GM12865 (cell line): ENCODE results near the gene MAPK8.
A peak's percentile ranks its signal among the peaks of the same experiment; 100 is the strongest.

ENCODE experiments used
- DNase-seq: peaks from one replicate; pipeline ENCODE4 v3.0.0; 2010; ENCODE audit warnings: low read depth
- H3K4me3 ChIP-seq: 2 replicates; pipeline ENCODE4 v1.5.1; 2011; ENCODE audit warnings: mild to moderate bottlenecking, low read depth, low read length, control low read depth
- CTCF ChIP-seq: IDR thresholded peaks from 2 replicates; pipeline ENCODE4 v1.5.1; 2011; ENCODE audit warnings: low read length, control low read depth, low read depth, inconsistent platforms; ENCODE audit not compliant: insufficient read depth; ENCODE audit errors: missing control alignments

MAPK8 gene

GRCh38 chr10:48332166-48332870, 25.8 kb downstream of the MAPK8 start:
- DNase-seq: no peak
- no peak for TF ChIP-seq CTCF
- no peak overlapping the region for H3K4me3 ChIP-seq

GRCh38 chr10:48332871-48333216, 26.4 kb downstream of the MAPK8 start:
- no peak for TF ChIP-seq CTCF
- DNase-seq: no peak
- H3K4me3 ChIP-seq: no peak overlapping the region

- DNase-seq: no peak
- TF ChIP-seq CTCF: no peak
- no peak overlapping the region for H3K4me3 ChIP-seq
Observed at GRCh38 chr10:48333856-48334255, 27.4 kb downstream of the MAPK8 start.

GRCh38 chr10:48335788-48336187, 29.3 kb downstream of the MAPK8 start:
- DNase-seq: no peak
- H3K4me3 ChIP-seq: no peak overlapping the region
- TF ChIP-seq CTCF: no peak

- peak; percentile 73 for DNase-seq
- TF ChIP-seq CTCF: no peak
- H3K4me3 ChIP-seq: no peak overlapping the region
Observed at GRCh38 chr10:48336978-48337599, 30.6 kb downstream of the MAPK8 start.

- no peak for DNase-seq
- H3K4me3 ChIP-seq: no peak overlapping the region
- no peak for TF ChIP-seq CTCF
Observed at GRCh38 chr10:48340734-48341133, 34.3 kb downstream of the MAPK8 start.

GRCh38 chr10:48343106-48343505, 36.6 kb downstream of the MAPK8 start:
- H3K4me3 ChIP-seq: no peak overlapping the region
- no peak for DNase-seq
- no peak for TF ChIP-seq CTCF
